ENCODE measurements around the gene CSNK1G3.

DNA sequence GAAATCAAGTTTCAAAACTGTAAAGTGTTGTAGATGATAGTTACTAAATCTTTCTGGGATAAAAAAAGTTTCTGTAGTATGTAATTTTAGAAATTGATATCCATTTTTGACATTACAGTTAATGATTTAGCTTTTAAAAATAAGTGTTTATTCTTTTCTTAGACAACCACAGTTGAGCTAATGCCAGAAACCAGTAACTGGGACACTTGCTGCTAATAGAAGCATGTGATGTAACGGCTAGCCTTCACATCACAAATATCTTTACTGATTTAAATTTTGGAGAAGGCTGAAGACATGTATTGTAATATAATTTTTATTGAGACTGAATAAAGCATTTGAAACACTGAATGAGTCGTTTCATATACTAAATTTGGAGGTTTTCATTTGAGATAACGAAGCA lies 18.8 kb downstream of the CSNK1G3 start:
- TF ChIP-seq CTCF (IDR thresholded peaks at IDR 0.05) = no peak
- no peak for TF ChIP-seq POLR2A (IDR thresholded peaks at IDR 0.05; ENCODE audit: low read depth)
- no peak for TF ChIP-seq EP300 (IDR thresholded peaks at IDR 0.05)

All from esophagus muscularis mucosa (tissue), 4 donors.